ENCODE measurements around the gene BAHCC1.

DNA sequence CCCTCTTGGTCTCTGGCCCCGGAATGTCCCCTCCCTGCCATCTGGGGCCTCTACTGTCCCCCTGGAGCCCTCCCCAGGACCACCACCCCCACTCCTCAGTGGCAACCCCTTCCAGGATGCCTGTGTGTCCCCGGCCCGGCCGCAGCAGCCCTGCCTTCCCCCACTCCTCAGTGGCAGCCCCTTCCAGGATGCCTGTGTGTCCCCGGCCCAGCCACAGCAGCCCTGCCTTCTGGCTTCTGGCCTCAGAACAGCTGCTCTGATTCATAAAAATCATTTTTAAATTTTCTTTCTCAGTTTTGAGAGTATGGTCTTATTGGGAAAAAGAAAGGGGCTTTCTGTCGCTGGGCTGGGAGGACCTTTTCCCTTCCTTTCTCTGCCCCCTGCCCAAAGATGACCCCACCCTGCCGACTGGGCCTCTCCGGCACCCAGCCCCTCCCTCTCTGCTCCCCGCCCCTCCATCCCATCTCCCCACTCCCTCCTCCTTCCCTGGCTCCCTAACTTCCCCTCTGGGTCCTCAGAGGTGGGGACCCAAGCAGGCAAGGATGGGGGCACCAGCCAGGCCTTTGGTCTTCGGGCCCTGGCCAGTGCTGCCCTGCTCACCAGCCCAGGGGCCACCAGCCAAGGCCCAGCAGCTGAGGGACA lies 40.5 kb downstream of the BAHCC1 start:
- TF ChIP-seq, protein P1, sequence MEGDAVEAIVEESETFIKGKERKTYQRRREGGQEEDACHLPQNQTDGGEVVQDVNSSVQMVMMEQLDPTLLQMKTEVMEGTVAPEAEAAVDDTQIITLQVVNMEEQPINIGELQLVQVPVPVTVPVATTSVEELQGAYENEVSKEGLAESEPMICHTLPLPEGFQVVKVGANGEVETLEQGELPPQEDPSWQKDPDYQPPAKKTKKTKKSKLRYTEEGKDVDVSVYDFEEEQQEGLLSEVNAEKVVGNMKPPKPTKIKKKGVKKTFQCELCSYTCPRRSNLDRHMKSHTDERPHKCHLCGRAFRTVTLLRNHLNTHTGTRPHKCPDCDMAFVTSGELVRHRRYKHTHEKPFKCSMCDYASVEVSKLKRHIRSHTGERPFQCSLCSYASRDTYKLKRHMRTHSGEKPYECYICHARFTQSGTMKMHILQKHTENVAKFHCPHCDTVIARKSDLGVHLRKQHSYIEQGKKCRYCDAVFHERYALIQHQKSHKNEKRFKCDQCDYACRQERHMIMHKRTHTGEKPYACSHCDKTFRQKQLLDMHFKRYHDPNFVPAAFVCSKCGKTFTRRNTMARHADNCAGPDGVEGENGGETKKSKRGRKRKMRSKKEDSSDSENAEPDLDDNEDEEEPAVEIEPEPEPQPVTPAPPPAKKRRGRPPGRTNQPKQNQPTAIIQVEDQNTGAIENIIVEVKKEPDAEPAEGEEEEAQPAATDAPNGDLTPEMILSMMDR (IDR thresholded peaks at IDR 0.05 in 2 of 3, conservative IDR thresholded peaks at IDR 0.05 in 1 of 3; ENCODE audit: control insufficient read depth in 2 of 3, extremely low read depth in 1 of 3, insufficient read depth in 1 of 3, low read depth in 3 of 3, low read length in 3 of 3): no peak
- no peak for TF ChIP-seq MYC (IDR thresholded peaks at IDR 0.05; ENCODE audit: insufficient read depth, insufficient read length, insufficient replicate concordance, low read length, severe bottlenecking)
- TF ChIP-seq EZH2 (IDR thresholded peaks at IDR 0.05; ENCODE audit: borderline replicate concordance, control insufficient read depth, low read depth, low read length): no peak
- no peak for TF ChIP-seq FOXK2 (IDR thresholded peaks at IDR 0.05)
- TF ChIP-seq BHLHE40 (IDR thresholded peaks at IDR 0.05; ENCODE audit: borderline replicate concordance in 1 of 2, low read depth in 2 of 2, low read length in 1 of 2): no peak
